Tibial nerve (tissue), 4 donors: ENCODE data around the gene APBA1. TPM values are rescaled to one million over a fixed set of nuclear protein-coding genes. Genes with fewer than 3 reads are reported as not detected.

Experiments
- DNase-seq, 2 donors: peaks; one replicate each; pipeline ENCODE4 v3.0.0-alpha.2; 2019; ENCODE audit warnings: low spot score in 2 of 2
- H3K27ac ChIP-seq, 4 donors: fragments of 200-600 bp; sonication (generic) in 3 of 4; one replicate each; pipeline ENCODE4 v1.5.1; 2017 to 2019; ENCODE audit warnings: mild to moderate bottlenecking in 1 of 4
- H3K27me3 ChIP-seq, 2 donors: fragments of 200-600 bp; sonication (generic) in 1 of 2; one replicate each; pipeline versions ENCODE4 v1.5.1 to v1.6.0; 2017 to 2019
- H3K36me3 ChIP-seq, 3 donors: fragments of 200-600 bp; sonication (generic); one replicate each; pipeline ENCODE4 v1.5.1; 2018 to 2019
- H3K4me1 ChIP-seq, 4 donors: fragments of 200-600 bp; sonication (generic) in 3 of 4; one replicate each; pipeline ENCODE4 v1.5.1; 2017 to 2019
- H3K4me3 ChIP-seq, 4 donors: fragments of 200-600 bp; sonication (generic) in 3 of 4; one replicate each; pipeline ENCODE4 v1.5.1; 2017 to 2019; ENCODE audit warnings: mild to moderate bottlenecking in 1 of 4, moderate library complexity in 1 of 4
- H3K9me3 ChIP-seq, 4 donors: fragments of 200-600 bp; sonication (generic) in 3 of 4; one replicate each; pipeline ENCODE4 v1.5.1; 2017 to 2019
- EP300 ChIP-seq, 2 donors: sonication (generic); formaldehyde crosslinking; IDR thresholded peaks; one replicate each; pipeline ENCODE4 v1.6.1; 2017; ENCODE audit warnings: antibody characterized with exemption in 2 of 2, mild to moderate bottlenecking in 1 of 2
- POLR2A ChIP-seq, 2 donors: fragments of 450-650 bp; IDR thresholded peaks; one replicate each; pipeline ENCODE4 v1.6.1; 2017; ENCODE audit warnings: antibody characterized with exemption in 2 of 2, mild to moderate bottlenecking in 2 of 2, moderate library complexity in 2 of 2
- WGBS, 2 donors: methylation state at CpG; one replicate each; pipeline ENCODE4 v1.1.5; 2018; 5-methylcytosine and 5-hydroxymethylcytosine counted together
- total RNA-seq, 4 donors: library from RNA; depleted of rRNA; stranded (reverse); fragments of >200 nt; gene quantifications; one replicate each; pipeline ENCODE4 v1.1.0, GENCODE V29; 2016
- TF ChIP-seq, protein P1 (sequence below), 5 experiments: fragments of 200-600 bp in 3 of 5; fragments of 450-650 bp in 2 of 5; sonication (generic) in 3 of 5; IDR thresholded peaks; one replicate each; pipeline ENCODE4 v1.5.1; 2016 to 2019; ENCODE audit warnings: antibody characterized with exemption in 5 of 5, mild to moderate bottlenecking in 3 of 5, moderate library complexity in 2 of 5

APBA1 gene
- total RNA-seq, 4 donors from 2014 or later = 8.4 to 14.4 (median 9.8) TPM

- H3K27ac ChIP-seq = no peak overlapping the region
- no peaks in the 10 kb centered on the region for H3K4me1 ChIP-seq
- 93 to 94% methylated on average over 3 of the region's 3 CpGs for WGBS, 2 donors
- DNase-seq = no peak
- TF ChIP-seq EP300 (IDR thresholded peaks at IDR 0.05) (no peak), POLR2A (IDR thresholded peaks at IDR 0.05) (no peak)
- TF ChIP-seq, protein P1, sequence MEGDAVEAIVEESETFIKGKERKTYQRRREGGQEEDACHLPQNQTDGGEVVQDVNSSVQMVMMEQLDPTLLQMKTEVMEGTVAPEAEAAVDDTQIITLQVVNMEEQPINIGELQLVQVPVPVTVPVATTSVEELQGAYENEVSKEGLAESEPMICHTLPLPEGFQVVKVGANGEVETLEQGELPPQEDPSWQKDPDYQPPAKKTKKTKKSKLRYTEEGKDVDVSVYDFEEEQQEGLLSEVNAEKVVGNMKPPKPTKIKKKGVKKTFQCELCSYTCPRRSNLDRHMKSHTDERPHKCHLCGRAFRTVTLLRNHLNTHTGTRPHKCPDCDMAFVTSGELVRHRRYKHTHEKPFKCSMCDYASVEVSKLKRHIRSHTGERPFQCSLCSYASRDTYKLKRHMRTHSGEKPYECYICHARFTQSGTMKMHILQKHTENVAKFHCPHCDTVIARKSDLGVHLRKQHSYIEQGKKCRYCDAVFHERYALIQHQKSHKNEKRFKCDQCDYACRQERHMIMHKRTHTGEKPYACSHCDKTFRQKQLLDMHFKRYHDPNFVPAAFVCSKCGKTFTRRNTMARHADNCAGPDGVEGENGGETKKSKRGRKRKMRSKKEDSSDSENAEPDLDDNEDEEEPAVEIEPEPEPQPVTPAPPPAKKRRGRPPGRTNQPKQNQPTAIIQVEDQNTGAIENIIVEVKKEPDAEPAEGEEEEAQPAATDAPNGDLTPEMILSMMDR (IDR thresholded peaks at IDR 0.05) = no peak
- H3K9me3 ChIP-seq = no peaks in the 10 kb centered on the region
- no peak overlapping the region for H3K4me3 ChIP-seq
- no peaks in the 10 kb centered on the region for H3K27me3 ChIP-seq
- H3K36me3 ChIP-seq = no peaks in the 10 kb centered on the region
Observed at GRCh38 chr9:69615880-69616279, 56.3 kb downstream of the APBA1 start.

DNA sequence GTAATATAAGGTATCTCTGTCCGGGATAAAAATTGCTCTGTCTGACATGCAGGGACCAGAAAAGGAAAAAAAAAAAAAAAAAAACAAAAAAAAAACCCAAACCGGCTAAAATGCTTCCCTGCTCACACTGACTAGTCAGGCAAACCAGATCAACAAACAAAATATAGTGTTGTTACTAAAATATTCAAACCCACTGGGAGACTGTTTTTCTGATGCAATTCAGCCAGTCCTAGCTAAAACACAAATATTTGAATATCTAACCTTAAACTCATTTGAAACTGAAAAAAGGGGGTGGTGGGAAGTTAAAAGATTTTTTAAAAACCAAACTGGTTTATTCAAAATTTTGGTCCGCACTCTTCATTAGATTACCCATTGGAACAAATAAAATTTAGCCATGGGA, 61.0 kb downstream of the APBA1 start:
- Histone ChIP-seq H3K27me3 (no peaks in the 10 kb centered on the region), H3K27ac (no peak overlapping the region), H3K4me3 (no peak overlapping the region), H3K36me3 (no peaks in the 10 kb centered on the region), H3K4me1 (no peaks in the 10 kb centered on the region), H3K9me3 (no peaks in the 10 kb centered on the region)
- DNase-seq = no peak
- WGBS, 2 donors = 69 to 73% methylated on average over 3 of the region's 3 CpGs
- TF ChIP-seq, protein P1 (IDR thresholded peaks at IDR 0.05) = no peak
- TF ChIP-seq POLR2A (IDR thresholded peaks at IDR 0.05) (no peak), EP300 (IDR thresholded peaks at IDR 0.05) (no peak)

DNA sequence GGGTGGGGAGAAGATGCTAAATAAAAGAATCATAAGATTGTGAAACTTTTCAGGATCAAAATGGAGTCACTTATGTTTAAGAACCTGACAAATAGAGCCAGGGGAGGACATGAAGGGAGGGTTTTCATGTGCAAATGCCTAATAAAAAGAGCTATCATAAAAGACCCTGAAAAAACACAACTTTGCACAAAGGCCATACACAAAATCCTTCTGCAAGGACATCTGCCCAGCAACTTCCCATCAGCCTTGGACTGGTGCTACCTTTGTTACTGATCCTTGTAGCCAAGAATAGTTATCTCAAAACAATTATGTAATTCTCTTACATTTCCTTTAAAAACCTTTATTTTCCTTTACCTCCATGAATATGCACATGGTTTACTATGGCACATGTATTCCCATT, 63.0 kb downstream of the APBA1 start:
- Histone ChIP-seq H3K27ac (no peak overlapping the region), H3K4me3 (no peak overlapping the region), H3K27me3 (no peaks in the 10 kb centered on the region), H3K4me1 (no peaks in the 10 kb centered on the region), H3K36me3 (no peaks in the 10 kb centered on the region), H3K9me3 (no peaks in the 10 kb centered on the region)
- DNase-seq = no peak
- TF ChIP-seq EP300 (IDR thresholded peaks at IDR 0.05) = no peak
- TF ChIP-seq, protein P1 (IDR thresholded peaks at IDR 0.05) = no peak
- no peak for TF ChIP-seq POLR2A (IDR thresholded peaks at IDR 0.05)

DNA sequence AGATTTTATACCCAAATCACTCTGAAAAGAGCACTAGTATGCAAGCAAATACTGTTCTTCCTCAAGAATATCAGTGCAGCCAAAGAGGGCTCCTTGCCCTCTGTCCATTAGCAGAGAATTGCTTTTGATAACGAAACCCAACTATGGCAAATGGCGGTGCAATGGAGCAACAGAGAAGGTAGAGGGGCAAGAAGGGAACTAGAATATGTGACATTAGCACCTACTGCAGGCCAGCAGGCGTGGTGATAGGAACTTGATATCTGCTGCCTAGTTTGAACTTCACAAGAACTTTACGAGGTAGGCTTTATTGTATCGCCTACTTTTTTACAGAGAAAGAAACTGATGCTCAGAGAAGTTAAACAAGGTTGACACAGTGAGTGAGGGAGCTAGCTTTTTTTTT, 66.1 kb downstream of the APBA1 start:
- H3K36me3 ChIP-seq = no peaks in the 10 kb centered on the region
- H3K27ac ChIP-seq = no peak overlapping the region
- H3K4me1 ChIP-seq = no peaks in the 10 kb centered on the region
- WGBS, 2 donors = 95 to 96% methylated on average over 5 of the region's 5 CpGs
- no peak for DNase-seq
- TF ChIP-seq EP300 (IDR thresholded peaks at IDR 0.05) = no peak
- TF ChIP-seq, protein P1 (IDR thresholded peaks at IDR 0.05) = no peak
- TF ChIP-seq POLR2A (IDR thresholded peaks at IDR 0.05) = no peak
- no peaks in the 10 kb centered on the region for H3K9me3 ChIP-seq
- no peaks in the 10 kb centered on the region for H3K27me3 ChIP-seq
- no peak overlapping the region for H3K4me3 ChIP-seq

GRCh38 chr9:69605406-69605805, 66.8 kb downstream of the APBA1 start:
- Histone ChIP-seq H3K27ac (no peak overlapping the region), H3K27me3 (no peaks in the 10 kb centered on the region), H3K9me3 (no peaks in the 10 kb centered on the region), H3K4me3 (no peak overlapping the region), H3K4me1 (no peaks in the 10 kb centered on the region), H3K36me3 (no peaks in the 10 kb centered on the region)
- WGBS, 2 donors = 58 to 66% methylated on average over 4 of the region's 4 CpGs
- DNase-seq = no peak
- TF ChIP-seq EP300 (IDR thresholded peaks at IDR 0.05) (no peak), POLR2A (IDR thresholded peaks at IDR 0.05) (no peak)
- TF ChIP-seq, protein P1 (IDR thresholded peaks at IDR 0.05) = no peak
